HG03520 (cell line): ENCODE measurements around the gene KL.

ENCODE experiments used
- ATAC-seq: cut with Tn5 transposase; IDR thresholded peaks from one replicate; pipeline ENCODE4 v1.9.1; 2021; ENCODE audit warnings: mild to moderate bottlenecking, moderate library complexity; ENCODE audit not compliant: unreplicated experiment

KL gene

GRCh38 chr13:33003458-33004019 is 12.7 kb upstream of the KL start:
- no peak for ATAC-seq

DNA sequence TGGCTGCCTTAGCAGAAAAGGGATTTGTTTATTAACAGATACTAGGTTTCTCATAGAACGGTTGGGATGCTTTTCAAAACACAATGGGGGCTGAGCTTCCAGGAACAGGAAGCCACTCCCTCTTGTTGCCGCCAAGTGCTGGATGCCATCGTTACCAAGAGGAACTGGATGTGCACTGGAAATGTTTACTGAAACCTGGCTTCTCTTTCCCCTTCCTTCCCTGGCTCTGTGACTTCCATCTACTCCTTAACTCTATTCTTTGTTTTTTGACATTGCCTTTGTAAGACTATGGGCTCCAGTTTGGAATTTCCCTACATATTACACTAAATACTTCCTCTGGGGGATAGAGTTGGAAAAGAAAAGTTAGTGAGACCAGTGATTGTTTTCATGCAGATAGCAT is 11.7 kb upstream of the KL start:
- ATAC-seq, result no peak

DNA sequence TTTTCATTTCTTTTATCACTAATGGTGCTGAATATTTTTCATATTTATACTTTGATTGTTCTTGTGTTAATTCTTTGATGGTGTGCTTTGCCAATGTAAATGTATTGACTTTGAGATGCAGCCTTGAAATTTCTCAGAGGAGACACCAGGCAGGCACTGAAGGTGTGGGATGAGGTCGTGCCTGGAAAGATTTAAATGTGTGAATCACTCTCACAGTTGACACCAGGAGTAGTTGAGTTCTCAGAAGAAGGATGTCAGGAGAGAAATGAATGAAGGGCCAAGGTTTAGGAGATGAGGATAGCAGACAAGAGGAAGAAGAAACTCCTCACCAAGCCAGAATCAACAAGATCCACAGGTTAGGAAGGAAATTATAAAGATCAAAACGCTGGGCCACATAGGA is 10.1 kb upstream of the KL start:
- no peak for ATAC-seq

DNA sequence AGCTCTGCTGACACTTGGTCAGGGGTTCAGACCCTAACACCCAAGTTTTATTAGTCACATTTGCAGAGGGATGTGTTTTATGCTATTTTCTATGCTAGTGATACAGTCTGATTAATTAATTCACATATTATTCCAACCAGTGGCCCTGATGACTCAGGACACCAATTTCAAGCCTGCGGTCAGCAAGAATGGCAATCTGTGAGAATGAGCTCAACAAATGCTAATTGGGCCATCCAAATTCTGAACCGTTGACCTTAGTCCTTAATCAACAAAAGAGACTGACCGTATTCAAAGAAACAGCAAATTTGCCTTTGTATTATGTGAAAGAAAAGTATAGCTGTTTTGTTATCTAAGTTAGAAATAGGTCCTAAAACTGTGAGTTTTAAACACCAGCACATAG is 9.6 kb upstream of the KL start:
- ATAC-seq, result no peak

GRCh38 chr13:33007237-33007636 is 9.0 kb upstream of the KL start:
- no peak for ATAC-seq

GRCh38 chr13:33007950-33008349 is 8.3 kb upstream of the KL start:
- ATAC-seq, result no peak

- ATAC-seq, result no peak
Observed at GRCh38 chr13:33008946-33009722, 7.1 kb upstream of the KL start.

- ATAC-seq, result no peak
Observed at GRCh38 chr13:33011828-33012470, 4.3 kb upstream of the KL start.

- ATAC-seq, result no peak
Observed at GRCh38 chr13:33014291-33014690, 1.9 kb upstream of the KL start.

DNA sequence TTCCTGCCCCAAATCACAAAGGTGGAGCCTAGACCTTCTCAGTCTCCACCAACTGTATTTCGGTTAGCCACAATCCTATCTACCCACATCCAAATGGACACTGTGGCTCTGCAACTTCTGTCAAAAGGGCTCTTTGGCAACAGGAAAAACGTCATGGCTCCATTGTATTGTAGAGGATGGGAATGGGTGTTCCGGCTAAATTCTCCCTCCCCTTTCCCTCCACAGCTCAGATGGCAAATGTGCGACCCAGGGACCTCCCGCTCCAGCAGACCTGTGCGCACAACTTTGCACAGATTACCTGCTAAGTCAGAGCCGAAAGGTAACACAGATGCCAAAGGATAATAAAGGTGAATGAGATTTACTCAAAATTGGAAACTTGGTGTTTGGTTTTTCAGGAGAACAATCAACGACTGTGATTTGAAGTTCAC is 968 bp upstream of the KL start:
- ATAC-seq, result no peak

GRCh38 chr13:33015791-33016323 is 366 bp upstream of the KL start:
- ATAC-seq, result no peak

DNA sequence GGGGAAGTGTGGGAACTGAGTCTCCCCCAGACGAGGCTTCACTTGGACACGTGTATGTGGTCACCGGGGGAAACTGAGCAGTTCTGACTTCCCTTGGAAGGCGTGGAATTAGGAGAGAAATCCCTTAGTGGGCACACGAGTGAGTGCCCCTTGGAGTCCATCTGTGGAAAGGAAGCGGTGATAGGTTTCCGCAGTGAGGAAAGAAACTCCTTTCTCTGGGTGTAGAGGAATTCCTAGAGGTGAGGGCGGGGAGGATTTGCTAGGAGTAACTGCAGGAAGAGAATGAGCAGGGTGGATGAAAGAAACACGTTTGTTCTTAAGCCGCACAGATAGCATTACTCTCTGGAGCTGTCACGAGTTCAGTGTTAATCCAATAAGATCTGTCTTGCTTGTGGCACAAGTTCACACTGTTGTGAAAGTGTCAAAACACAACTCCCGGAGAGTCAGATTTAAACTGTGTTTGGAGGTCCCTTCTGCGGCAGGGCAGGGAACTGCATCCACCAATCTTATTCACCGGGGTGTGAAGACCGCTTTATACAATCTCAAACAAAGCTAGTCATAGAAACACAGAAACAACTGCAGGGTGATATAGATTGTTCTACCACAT is 1.2 kb downstream of the KL start:
- peak; percentile 68 for ATAC-seq

DNA sequence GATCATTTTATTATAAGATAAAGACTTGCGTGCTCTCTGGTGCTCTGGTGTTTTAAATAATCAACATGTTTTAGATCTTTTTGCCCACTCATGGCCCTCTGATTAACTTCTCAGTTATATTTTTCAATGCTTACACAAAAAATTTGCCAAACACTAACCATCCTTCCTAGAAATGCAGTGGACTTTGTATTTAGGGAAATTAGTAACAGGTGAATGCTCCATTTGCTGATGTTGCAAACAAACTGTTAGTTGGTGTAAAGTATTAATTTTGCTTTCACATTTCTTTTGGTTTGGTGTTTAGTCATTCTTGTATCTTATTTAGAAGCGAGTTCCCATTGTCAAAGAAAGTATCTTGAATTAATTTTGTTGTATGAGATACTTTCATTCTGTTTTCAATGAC is 2.7 kb downstream of the KL start:
- ATAC-seq, result no peak

GRCh38 chr13:33022986-33023385 is 6.8 kb downstream of the KL start:
- ATAC-seq, result no peak

- ATAC-seq, result no peak
Observed at GRCh38 chr13:33025220-33025744, 9.1 kb downstream of the KL start.

DNA sequence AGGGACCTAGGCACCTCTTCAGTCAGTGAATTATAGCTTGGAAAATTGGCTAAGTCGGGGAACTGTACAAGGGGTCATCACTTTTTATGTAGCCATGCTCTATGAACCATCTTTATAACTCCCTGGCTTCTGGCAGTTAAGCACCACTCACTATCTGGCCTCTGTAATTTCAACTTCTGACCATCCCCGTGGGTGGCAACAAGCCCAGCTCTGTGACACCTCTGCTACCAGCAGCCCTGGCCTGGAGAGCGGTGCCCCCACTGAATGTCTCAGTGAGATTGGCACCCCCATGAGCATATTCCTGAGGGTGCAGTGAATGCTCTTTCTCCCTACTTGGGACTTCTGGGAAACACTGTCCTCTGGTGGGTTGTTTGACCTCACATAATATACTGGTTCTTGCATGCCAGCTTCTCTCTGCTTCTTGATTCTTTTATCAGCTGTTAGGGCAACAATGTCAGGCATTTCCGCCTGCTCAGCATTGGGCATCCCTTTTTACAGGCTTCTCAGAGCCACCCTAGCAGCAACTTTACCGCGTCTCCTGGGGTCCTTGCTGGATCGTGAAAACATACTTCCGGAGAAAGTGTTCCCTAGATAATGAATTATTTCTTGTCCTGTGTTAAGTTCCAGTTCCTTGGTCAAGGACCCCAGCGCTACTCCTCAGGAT is 10.4 kb downstream of the KL start:
- no peak for ATAC-seq

DNA sequence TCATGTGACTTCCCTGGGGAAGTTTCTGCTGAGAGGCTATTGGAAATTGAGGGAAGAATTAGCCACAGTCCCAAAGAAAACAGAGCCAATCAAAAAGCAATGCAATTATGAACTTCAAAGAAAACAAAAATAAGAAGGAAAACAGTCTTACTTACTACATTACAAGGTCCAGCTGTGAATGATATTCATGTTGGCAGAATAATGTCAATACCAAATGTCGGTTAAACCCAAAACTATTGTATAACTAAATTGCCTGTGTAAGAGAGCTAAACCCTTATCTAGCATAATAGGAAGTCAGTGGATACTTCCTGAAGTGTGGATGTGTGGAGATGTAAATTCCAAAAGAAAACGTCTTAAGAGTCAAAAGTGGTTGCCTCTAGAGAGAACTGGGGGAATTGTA is 12.4 kb downstream of the KL start:
- ATAC-seq, result no peak

DNA sequence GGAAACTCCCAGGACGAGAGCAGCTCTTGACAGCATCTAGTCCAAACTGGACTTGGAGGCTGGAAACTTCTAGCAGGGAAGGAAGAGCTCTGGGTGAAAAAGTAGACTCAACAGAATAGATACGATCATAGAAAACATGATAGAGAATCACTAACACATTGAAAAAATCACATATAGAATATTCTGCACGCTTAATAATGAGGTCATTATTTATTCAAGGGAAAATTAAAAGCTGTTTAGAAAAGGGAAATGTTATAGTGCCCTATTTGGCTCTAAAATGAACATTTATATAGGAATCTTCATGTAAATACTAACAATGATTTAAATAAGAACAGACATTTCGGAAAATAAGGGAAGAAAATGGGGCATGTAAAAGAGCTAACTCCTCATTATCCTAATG is 15.1 kb downstream of the KL start:
- ATAC-seq, result no peak

DNA sequence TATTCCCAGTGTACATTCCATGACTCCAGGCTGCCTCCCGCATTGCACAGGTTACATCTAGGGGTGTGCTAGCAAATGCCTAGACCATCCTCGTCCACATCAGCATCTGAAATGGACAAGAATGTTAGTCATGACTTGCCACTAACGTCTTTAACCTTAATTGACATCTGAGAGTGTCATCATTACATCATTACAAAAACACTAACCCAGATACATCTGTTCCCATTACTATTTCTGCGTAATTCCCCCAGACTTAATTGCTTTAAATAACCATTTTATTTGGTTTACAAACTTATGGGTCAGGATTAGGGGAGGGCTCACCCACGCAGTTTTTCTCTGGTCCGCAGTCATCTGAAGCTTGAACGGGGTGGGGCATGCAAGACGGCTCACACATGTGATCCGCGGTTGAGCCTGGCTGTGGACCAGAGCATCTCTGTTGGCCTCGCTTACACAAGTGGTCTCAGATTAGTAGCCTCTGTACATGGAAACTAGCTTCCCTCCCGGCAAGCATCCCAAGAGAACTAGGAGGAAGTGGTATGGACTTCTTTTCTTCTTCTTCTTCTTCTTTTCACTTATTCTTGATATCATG is 15.9 kb downstream of the KL start:
- no peak for ATAC-seq

DNA sequence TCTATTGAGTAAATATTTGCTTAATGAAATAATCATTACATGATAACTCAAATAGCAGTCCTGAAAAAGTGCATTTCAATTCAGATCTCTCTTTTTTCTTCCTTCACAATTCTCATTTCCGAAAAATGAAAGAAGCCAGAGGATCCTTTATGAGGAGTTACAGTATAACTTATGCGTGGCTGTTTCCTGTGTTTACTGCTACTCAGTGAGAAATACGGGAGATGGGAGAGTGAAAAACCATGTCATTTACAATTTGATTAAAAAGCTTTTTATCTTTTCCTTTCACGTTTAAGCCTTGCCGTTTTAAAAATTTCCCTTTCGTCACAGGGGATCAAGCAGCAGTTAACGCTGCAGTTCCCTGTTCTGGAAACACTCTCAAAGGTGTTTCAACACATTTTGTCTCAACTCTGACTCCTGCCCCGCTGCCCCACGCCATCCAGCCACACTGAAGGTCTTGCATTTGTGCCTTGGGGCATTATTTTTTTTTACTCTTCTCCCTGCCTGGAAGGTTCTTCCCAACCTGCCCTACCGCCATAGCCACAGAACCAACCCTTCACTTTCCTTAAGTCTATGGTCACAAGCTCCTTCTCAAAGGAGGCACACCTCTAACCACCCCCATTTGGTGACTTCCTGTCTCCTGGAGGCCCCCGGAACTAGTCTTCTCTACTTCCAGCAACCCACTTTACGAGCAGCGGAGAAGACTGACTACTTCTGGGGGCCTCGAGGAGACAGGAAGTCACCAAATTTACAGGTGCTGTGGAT is 17.0 kb downstream of the KL start:
- no peak for ATAC-seq
